ENCODE data around the gene ANGPTL2. TPM values are rescaled to one million over a fixed set of nuclear protein-coding genes. Genes with fewer than 3 reads are reported as not detected.

ANGPTL2 gene
- total RNA-seq, 1 experiment from 2014 or later = 5.1 TPM

DNA sequence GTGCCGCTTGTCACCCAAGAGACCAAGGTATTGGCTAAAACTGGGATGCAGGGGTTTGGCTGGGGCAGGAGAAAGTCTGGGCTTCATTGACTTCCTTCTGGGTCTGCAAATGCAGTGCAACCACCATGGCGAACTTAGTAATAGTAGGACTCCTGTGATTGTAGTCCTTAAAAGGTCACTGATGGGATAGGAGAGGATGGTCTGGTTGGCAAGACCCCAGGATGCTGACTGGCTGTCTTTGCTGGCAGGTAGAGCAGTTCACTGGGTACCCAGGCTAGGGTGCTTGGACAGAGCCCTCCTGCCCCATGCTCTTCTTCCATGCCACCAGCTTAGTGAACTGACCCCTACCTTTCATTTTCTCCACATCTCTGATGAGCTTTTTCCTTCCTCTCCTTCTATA, 37.2 kb downstream of the ANGPTL2 start:
- no peak overlapping the region for H3T11ph ChIP-seq (ENCODE audit: low read length)
- no peak overlapping the region for H2BK20ac ChIP-seq (ENCODE audit: low read depth, low read length, poor library complexity, severe bottlenecking)
- H3K4ac ChIP-seq (ENCODE audit: low read depth, low read length) = no peak overlapping the region
- H3K9ac ChIP-seq (ENCODE audit: extremely low read depth, insufficient read length, low read length) = no peak overlapping the region
- H2BK15ac ChIP-seq (ENCODE audit: low read depth, low read length) = no peak overlapping the region
- WGBS (ENCODE audit: extremely low coverage, insufficient read length, low lambda C conversion rate) = no CpG with 5 or more reads among the region's 2 CpGs
- no peaks in the 10 kb centered on the region for H3K79me2 ChIP-seq (ENCODE audit: insufficient read depth, low read length)
- no peak for DNase-seq
- H3K4me1 ChIP-seq (ENCODE audit: insufficient read depth, low read length) = no peaks in the 10 kb centered on the region
- no peak overlapping the region for H2AFZ ChIP-seq (ENCODE audit: low read length)
- no peak overlapping the region for H3K4me2 ChIP-seq (ENCODE audit: insufficient read depth, insufficient read length, low read length)
- no peak overlapping the region for H4K91ac ChIP-seq (ENCODE audit: insufficient read length, low read depth, low read length)
- no peak overlapping the region for H3K4me3 Mint-ChIP-seq
- no peak overlapping the region for H3K27ac Mint-ChIP-seq
- H2BK5ac ChIP-seq (ENCODE audit: insufficient read length, low read length) = no peak overlapping the region
- no peak overlapping the region for H3K18ac ChIP-seq (ENCODE audit: insufficient read length, low read depth, low read length)
- H2BK120ac ChIP-seq (ENCODE audit: low read depth, low read length, poor library complexity, severe bottlenecking) = no peak overlapping the region
- no peak overlapping the region for H3K14ac ChIP-seq (ENCODE audit: insufficient read depth, low read length)
- no peaks in the 10 kb centered on the region for H3K9me3 Mint-ChIP-seq
- H3K56ac ChIP-seq (ENCODE audit: insufficient read length, low read depth, low read length) = no peak overlapping the region
- no peak overlapping the region for H4K5ac ChIP-seq (ENCODE audit: insufficient read length, low read depth, low read length)
- H3K27me3 Mint-ChIP-seq (ENCODE audit: low read depth) = no peaks in the 10 kb centered on the region
- H3K27ac ChIP-seq (ENCODE audit: insufficient read length, low read depth, low read length) = no peak overlapping the region
- no peak overlapping the region for H3K23ac ChIP-seq (ENCODE audit: insufficient read length, low read depth, low read length)
- H3K4me1 Mint-ChIP-seq = peaks cover 3 to 4% of the 10 kb centered on the region in 2 experiments; a peak in 2 of 4 replicates
- H3K36me3 Mint-ChIP-seq (ENCODE audit: insufficient read depth in 1 of 3, low read depth in 3 of 3) = no peaks in the 10 kb centered on the region; a peak in 2 of 7 replicates
- no peaks in the 10 kb centered on the region for H3K27me3 ChIP-seq (ENCODE audit: insufficient read depth, low read length)
- no peak overlapping the region for H2BK12ac ChIP-seq (ENCODE audit: insufficient read length, low read depth, low read length)
- TF ChIP-seq, protein P1, sequence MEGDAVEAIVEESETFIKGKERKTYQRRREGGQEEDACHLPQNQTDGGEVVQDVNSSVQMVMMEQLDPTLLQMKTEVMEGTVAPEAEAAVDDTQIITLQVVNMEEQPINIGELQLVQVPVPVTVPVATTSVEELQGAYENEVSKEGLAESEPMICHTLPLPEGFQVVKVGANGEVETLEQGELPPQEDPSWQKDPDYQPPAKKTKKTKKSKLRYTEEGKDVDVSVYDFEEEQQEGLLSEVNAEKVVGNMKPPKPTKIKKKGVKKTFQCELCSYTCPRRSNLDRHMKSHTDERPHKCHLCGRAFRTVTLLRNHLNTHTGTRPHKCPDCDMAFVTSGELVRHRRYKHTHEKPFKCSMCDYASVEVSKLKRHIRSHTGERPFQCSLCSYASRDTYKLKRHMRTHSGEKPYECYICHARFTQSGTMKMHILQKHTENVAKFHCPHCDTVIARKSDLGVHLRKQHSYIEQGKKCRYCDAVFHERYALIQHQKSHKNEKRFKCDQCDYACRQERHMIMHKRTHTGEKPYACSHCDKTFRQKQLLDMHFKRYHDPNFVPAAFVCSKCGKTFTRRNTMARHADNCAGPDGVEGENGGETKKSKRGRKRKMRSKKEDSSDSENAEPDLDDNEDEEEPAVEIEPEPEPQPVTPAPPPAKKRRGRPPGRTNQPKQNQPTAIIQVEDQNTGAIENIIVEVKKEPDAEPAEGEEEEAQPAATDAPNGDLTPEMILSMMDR (conservative IDR thresholded peaks at IDR 0.05) = no peak
- no peak overlapping the region for H4K8ac ChIP-seq (replicated peaks; ENCODE audit: insufficient read length, low read depth, low read length)
- H3K9me3 ChIP-seq (ENCODE audit: control insufficient read depth, low read depth, low read length) = no peaks in the 10 kb centered on the region
- H4K20me1 ChIP-seq (ENCODE audit: control insufficient read depth, insufficient read depth, insufficient read length) = no peaks in the 10 kb centered on the region
- H3K79me1 ChIP-seq (ENCODE audit: insufficient read depth, low read depth, low read length, poor library complexity, severe bottlenecking) = no peaks in the 10 kb centered on the region
- H3K23me2 ChIP-seq (ENCODE audit: insufficient read length, low read depth, low read length, poor library complexity, severe bottlenecking) = no peaks in the 10 kb centered on the region
- H2AK5ac ChIP-seq (ENCODE audit: insufficient read length, low read length) = no peak overlapping the region
